SK-N-SH treated with all-trans-retinoic acid at 6 μM for 48 hours (cell line): Measurements from ENCODE around the gene KCNMA1.

ENCODE experiments used
- ATAC-seq: fragments of 200-7000 bp; cut with Tn5 transposase; 3 replicates; pipeline ENCODE4 v1.9.1; 2020; ENCODE audit warnings: mild to moderate bottlenecking, moderate library complexity
- ARNTL ChIP-seq: fragments of 450-650 bp; formaldehyde crosslinking; IDR thresholded peaks from 2 replicates; pipeline ENCODE4 v1.5.0; 2020; ENCODE audit warnings: low read depth, mild to moderate bottlenecking, moderate library complexity, borderline replicate concordance
- CSDC2 ChIP-seq: fragments of 250-450 bp; sonication (Bioruptor Pico); IDR thresholded peaks from 2 replicates; pipeline ENCODE4 v1.5.0; 2020; ENCODE audit warnings: mild to moderate bottlenecking, moderate library complexity
- ESRRG ChIP-seq: fragments of 250-450 bp; sonication (Bioruptor Pico); IDR thresholded peaks from 2 replicates; pipeline ENCODE4 v1.6.1; 2021; ENCODE audit warnings: mild to moderate bottlenecking
- GLIS3 ChIP-seq: fragments of 250-450 bp; sonication (Bioruptor Pico); IDR thresholded peaks from 2 replicates; pipeline ENCODE4 v1.5.0; 2020; ENCODE audit warnings: mild to moderate bottlenecking, moderate library complexity
- OSR1 ChIP-seq: fragments of 250-450 bp; sonication (Bioruptor Pico); IDR thresholded peaks from 2 replicates; pipeline ENCODE4 v1.8.0; 2022; ENCODE audit warnings: moderate library complexity, mild to moderate bottlenecking, inconsistent platforms
- PPARA ChIP-seq: fragments of 250-450 bp; sonication (Bioruptor Pico); IDR thresholded peaks from 2 replicates; pipeline ENCODE4 v1.5.0; 2020; ENCODE audit warnings: mild to moderate bottlenecking, borderline replicate concordance
- RARB ChIP-seq: fragments of 250-450 bp; sonication (Bioruptor Pico); IDR thresholded peaks from 2 replicates; pipeline ENCODE4 v1.8.0; 2021; ENCODE audit warnings: mild to moderate bottlenecking, moderate library complexity
- SNAI2 ChIP-seq: fragments of 250-450 bp; sonication (Bioruptor Pico); IDR thresholded peaks from 2 replicates; pipeline ENCODE4 v1.5.0; 2020; ENCODE audit warnings: mild to moderate bottlenecking, moderate library complexity
- TCF4 ChIP-seq: fragments of 250-450 bp; sonication (Bioruptor Pico); IDR thresholded peaks from 2 replicates; pipeline ENCODE4 v1.8.0; 2021; ENCODE audit warnings: mild to moderate bottlenecking, moderate library complexity, borderline replicate concordance
- TOX ChIP-seq: fragments of 250-450 bp; sonication (Bioruptor Pico); IDR thresholded peaks from 2 replicates; pipeline ENCODE4 v1.8.0; 2021; ENCODE audit warnings: mild to moderate bottlenecking, moderate library complexity, borderline replicate concordance
- ZC3H10 ChIP-seq: fragments of 250-450 bp; sonication (Bioruptor Pico); IDR thresholded peaks from 2 replicates; pipeline ENCODE4 v1.5.1; 2021; ENCODE audit warnings: mild to moderate bottlenecking, moderate library complexity
- ZFP3 ChIP-seq: fragments of 250-450 bp; sonication (Bioruptor Pico); IDR thresholded peaks from 2 replicates; pipeline ENCODE4 v1.5.0; 2020; ENCODE audit warnings: mild to moderate bottlenecking, moderate library complexity
- ZFP30 ChIP-seq: fragments of 450-650 bp; formaldehyde crosslinking; IDR thresholded peaks from 2 replicates; pipeline ENCODE4 v1.5.0; 2022; ENCODE audit warnings: mild to moderate bottlenecking, moderate library complexity
- ZNF565 ChIP-seq: fragments of 450-650 bp; formaldehyde crosslinking; conservative IDR thresholded peaks from 2 replicates; pipeline ENCODE4 v1.5.0; 2020; ENCODE audit warnings: low read depth, mild to moderate bottlenecking, moderate library complexity
- ZNF70 ChIP-seq: fragments of 450-650 bp; formaldehyde crosslinking; IDR thresholded peaks from 2 replicates; pipeline ENCODE4 v1.5.0; 2020; ENCODE audit warnings: mild to moderate bottlenecking, moderate library complexity
- ZNF8 ChIP-seq: fragments of 450-650 bp; formaldehyde crosslinking; IDR thresholded peaks from 2 replicates; pipeline ENCODE4 v1.5.0; 2020; ENCODE audit warnings: mild to moderate bottlenecking, moderate library complexity
- TF ChIP-seq, protein P1 (sequence below): fragments of 250-450 bp; sonication (Bioruptor Pico); IDR thresholded peaks from 2 replicates; pipeline ENCODE4 v1.8.0; 2020; ENCODE audit warnings: mild to moderate bottlenecking, moderate library complexity, borderline replicate concordance
- TF ChIP-seq, protein P2 (sequence below): fragments of 250-450 bp; sonication (Bioruptor Pico); IDR thresholded peaks from 2 replicates; pipeline ENCODE4 v1.5.1; 2021; ENCODE audit warnings: mild to moderate bottlenecking, moderate library complexity
- TF ChIP-seq, protein P3 (sequence below): fragments of 250-450 bp; sonication (Bioruptor Pico); IDR thresholded peaks from 2 replicates; pipeline ENCODE4 v1.8.0; 2021; ENCODE audit warnings: low read depth, mild to moderate bottlenecking, moderate library complexity, borderline replicate concordance

Gene KCNMA1

DNA sequence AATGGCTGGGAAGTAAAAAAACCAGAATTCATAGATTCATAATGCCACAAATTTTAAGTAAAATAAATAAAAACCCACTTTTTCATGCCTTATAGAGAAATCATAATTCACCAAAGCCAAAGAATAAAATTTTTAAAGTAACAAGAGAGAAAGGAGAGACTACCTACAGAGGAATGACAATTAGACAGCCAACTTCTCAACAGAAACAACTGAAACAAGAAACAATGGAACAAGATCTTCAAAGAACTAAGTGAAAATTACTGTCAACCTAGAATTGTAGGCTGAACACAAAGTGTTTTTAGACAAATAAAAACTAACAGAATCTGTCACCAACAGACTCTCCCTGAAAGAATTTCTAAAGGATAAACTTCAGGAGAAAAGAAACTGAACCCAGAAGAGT, 15.6 kb upstream of the KCNMA1 start:
- TF ChIP-seq GLIS3 = no peak
- no peak for TF ChIP-seq ARNTL (CRISPR knock-in tag)
- TF ChIP-seq ZNF8 (CRISPR knock-in tag) = no peak
- TF ChIP-seq TOX (CRISPR knock-in tag) = no peak
- no peak for TF ChIP-seq ZNF565 (CRISPR knock-in tag)
- no peak for TF ChIP-seq PPARA
- no peak for ATAC-seq

DNA sequence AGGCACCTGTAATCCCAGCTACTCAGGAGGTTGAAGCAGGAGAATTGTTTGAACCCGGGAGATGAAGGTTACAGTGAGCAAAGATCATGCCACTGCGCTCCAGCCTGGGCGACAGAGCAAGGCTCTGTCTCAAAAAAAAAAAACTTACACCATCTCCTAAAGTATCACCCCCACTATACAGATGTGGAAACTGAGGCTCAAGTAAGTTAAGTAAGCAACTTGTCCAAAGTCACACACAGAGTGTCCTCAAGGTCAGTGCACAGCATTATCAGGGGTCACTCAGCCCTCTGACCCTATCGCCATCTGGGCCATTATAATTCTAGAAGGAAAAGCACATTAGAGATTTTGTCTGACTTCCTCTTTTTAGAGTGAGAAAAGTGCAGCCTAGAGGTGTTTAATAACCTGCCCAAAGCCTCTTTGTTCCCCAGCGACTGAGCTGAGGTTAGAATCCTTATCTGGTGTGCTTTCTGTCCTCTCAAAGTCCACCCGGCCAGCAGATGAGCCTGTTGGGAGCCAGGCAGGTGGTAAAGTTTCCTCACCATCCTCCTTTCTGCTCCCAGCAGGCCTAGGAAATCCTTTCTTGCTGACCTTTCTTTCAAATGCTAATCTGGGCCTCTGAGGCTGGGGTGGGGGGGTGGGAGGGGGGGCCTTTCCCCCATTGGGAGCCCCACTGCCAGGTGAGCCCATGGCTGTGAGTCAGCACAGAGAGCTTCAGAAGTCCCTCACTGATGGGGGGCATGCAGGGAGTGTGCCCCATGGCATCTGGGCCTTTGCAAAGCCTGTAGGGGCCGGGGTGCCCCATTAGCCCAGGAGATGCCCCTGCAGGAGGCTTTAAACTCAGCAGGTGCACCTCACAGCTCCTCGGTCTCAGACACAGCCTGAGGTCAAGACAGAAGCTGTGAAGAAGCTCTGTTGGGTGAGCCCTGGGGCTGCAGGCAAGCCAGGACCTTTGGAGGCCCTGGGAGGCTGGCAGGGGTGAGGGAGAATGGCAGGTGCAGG, 12.0 kb upstream of the KCNMA1 start:
- no peak for TF ChIP-seq ZNF565 (CRISPR knock-in tag)
- TF ChIP-seq ESRRG = no peak
- no peak for TF ChIP-seq ARNTL (CRISPR knock-in tag)
- no peak for TF ChIP-seq TOX (CRISPR knock-in tag)
- no peak for TF ChIP-seq PPARA
- TF ChIP-seq, protein P1, sequence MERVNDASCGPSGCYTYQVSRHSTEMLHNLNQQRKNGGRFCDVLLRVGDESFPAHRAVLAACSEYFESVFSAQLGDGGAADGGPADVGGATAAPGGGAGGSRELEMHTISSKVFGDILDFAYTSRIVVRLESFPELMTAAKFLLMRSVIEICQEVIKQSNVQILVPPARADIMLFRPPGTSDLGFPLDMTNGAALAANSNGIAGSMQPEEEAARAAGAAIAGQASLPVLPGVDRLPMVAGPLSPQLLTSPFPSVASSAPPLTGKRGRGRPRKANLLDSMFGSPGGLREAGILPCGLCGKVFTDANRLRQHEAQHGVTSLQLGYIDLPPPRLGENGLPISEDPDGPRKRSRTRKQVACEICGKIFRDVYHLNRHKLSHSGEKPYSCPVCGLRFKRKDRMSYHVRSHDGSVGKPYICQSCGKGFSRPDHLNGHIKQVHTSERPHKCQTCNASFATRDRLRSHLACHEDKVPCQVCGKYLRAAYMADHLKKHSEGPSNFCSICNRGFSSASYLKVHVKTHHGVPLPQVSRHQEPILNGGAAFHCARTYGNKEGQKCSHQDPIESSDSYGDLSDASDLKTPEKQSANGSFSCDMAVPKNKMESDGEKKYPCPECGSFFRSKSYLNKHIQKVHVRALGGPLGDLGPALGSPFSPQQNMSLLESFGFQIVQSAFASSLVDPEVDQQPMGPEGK (CRISPR knock-in tag) = no peak
- TF ChIP-seq CSDC2 (CRISPR knock-in tag) = no peak
- TF ChIP-seq ZFP30 (CRISPR knock-in tag) = no peak
- TF ChIP-seq, protein P2, sequence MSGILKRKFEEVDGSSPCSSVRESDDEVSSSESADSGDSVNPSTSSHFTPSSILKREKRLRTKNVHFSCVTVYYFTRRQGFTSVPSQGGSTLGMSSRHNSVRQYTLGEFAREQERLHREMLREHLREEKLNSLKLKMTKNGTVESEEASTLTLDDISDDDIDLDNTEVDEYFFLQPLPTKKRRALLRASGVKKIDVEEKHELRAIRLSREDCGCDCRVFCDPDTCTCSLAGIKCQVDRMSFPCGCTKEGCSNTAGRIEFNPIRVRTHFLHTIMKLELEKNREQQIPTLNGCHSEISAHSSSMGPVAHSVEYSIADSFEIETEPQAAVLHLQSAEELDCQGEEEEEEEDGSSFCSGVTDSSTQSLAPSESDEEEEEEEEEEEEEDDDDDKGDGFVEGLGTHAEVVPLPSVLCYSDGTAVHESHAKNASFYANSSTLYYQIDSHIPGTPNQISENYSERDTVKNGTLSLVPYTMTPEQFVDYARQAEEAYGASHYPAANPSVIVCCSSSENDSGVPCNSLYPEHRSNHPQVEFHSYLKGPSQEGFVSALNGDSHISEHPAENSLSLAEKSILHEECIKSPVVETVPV (CRISPR knock-in tag) = no peak
- TF ChIP-seq ZFP3 (CRISPR knock-in tag) = no peak
- no peak for TF ChIP-seq SNAI2 (CRISPR knock-in tag)
- TF ChIP-seq ZC3H10 (CRISPR knock-in tag) = no peak
- TF ChIP-seq ZNF70 = no peak
- no peak for TF ChIP-seq ZNF8 (CRISPR knock-in tag)
- TF ChIP-seq TCF4 (CRISPR knock-in tag) = no peak
- ATAC-seq = no peak

DNA sequence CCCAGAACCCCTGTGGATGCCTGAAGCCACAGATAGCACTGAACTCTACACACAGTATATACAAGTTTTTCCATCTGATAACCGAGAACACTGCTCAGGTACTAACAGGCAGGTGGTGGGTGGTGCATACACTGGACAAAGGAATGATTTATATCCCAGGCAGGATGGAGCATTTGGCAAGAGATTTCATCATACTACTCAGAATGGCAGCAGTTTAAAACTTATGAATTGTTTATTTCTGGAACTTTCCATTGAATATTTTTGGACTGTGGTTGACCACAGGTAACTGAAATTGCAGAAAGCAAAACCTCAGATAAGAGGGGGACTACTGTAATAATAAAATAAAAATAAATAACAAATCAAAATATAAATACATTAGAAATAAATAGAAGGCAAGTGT, 10.9 kb upstream of the KCNMA1 start:
- ATAC-seq = no peak
- TF ChIP-seq PPARA (no peak), OSR1 (CRISPR knock-in tag) (no peak), ZFP30 (CRISPR knock-in tag) (no peak), ZNF565 (CRISPR knock-in tag) (no peak), ZC3H10 (CRISPR knock-in tag) (no peak), TOX (CRISPR knock-in tag) (no peak), CSDC2 (CRISPR knock-in tag) (no peak), ZNF70 (no peak), GLIS3 (no peak), RARB (no peak)
- TF ChIP-seq, protein P1 (CRISPR knock-in tag) = no peak
- TF ChIP-seq, protein P3, sequence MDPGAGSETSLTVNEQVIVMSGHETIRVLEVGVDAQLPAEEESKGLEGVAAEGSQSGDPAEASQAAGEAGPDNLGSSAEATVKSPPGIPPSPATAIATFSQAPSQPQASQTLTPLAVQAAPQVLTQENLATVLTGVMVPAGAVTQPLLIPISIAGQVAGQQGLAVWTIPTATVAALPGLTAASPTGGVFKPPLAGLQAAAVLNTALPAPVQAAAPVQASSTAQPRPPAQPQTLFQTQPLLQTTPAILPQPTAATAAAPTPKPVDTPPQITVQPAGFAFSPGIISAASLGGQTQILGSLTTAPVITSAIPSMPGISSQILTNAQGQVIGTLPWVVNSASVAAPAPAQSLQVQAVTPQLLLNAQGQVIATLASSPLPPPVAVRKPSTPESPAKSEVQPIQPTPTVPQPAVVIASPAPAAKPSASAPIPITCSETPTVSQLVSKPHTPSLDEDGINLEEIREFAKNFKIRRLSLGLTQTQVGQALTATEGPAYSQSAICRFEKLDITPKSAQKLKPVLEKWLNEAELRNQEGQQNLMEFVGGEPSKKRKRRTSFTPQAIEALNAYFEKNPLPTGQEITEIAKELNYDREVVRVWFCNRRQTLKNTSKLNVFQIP (CRISPR knock-in tag) = no peak
